ENCODE results near the gene C11orf58. TPM values are rescaled to one million over a fixed set of nuclear protein-coding genes. Genes with fewer than 3 reads are reported as not detected.

The C11orf58 gene
- total RNA-seq, 1 donor from 2014 or later = 60.0 TPM

- no peak for ATAC-seq
Observed at GRCh38 chr11:16805938-16806337, 67.5 kb downstream of the C11orf58 start.

GRCh38 chr11:16806791-16807190 lies 68.3 kb downstream of the C11orf58 start:
- peak; percentile 9 for ATAC-seq

GRCh38 chr11:16807306-16807705 lies 68.9 kb downstream of the C11orf58 start:
- no peak for ATAC-seq

Measured in esophagus mucosa (tissue), 1 donor.